ENCODE results near the gene FLYWCH2.

Gene FLYWCH2

GRCh38 chr16:2900526-2901075, 17.6 kb downstream of the FLYWCH2 start:
- no peak overlapping the region for H3K4me3 ChIP-seq (ENCODE audit: low read depth, low read length)
- DNase-seq (ENCODE audit: low read depth), result no peak
- TF ChIP-seq CTCF (conservative IDR thresholded peaks at IDR 0.05; ENCODE audit: low read depth, low read length), result no peak

- no peak for TF ChIP-seq CTCF (conservative IDR thresholded peaks at IDR 0.05; ENCODE audit: low read depth, low read length)
- no peak for DNase-seq (ENCODE audit: low read depth)
- no peak overlapping the region for H3K4me3 ChIP-seq (ENCODE audit: low read depth, low read length)
Observed at GRCh38 chr16:2902337-2903130, 19.5 kb downstream of the FLYWCH2 start.

- peak; percentile 79 for TF ChIP-seq CTCF (conservative IDR thresholded peaks at IDR 0.05; ENCODE audit: low read depth, low read length)
- H3K4me3 ChIP-seq (ENCODE audit: low read depth, low read length), result peak overlapping the region; percentile 75
- peak; percentile 90 for DNase-seq (ENCODE audit: low read depth)
Observed at GRCh38 chr16:2904100-2904921, 21.3 kb downstream of the FLYWCH2 start.

- no peak for DNase-seq (ENCODE audit: low read depth)
Observed at GRCh38 chr16:2904922-2905240, 21.9 kb downstream of the FLYWCH2 start.

GRCh38 chr16:2905241-2905987, 22.4 kb downstream of the FLYWCH2 start:
- H3K4me3 ChIP-seq (ENCODE audit: low read depth, low read length), result peak overlapping the region; percentile 75
- TF ChIP-seq CTCF (conservative IDR thresholded peaks at IDR 0.05; ENCODE audit: low read depth, low read length), result no peak

More at GRCh38 chr16:2904922-2905240, 21.9 kb downstream of the FLYWCH2 start:
- no peak for TF ChIP-seq CTCF (conservative IDR thresholded peaks at IDR 0.05; ENCODE audit: low read depth, low read length)
- peak overlapping the region; percentile 75 for H3K4me3 ChIP-seq (ENCODE audit: low read depth, low read length)

GRCh38 chr16:2905988-2906387, 23.0 kb downstream of the FLYWCH2 start:
- H3K4me3 ChIP-seq (ENCODE audit: low read depth, low read length), result no peak overlapping the region
- no peak for DNase-seq (ENCODE audit: low read depth)
- no peak for TF ChIP-seq CTCF (conservative IDR thresholded peaks at IDR 0.05; ENCODE audit: low read depth, low read length)

More at GRCh38 chr16:2905241-2905987, 22.4 kb downstream of the FLYWCH2 start:
- DNase-seq (ENCODE audit: low read depth), result peak; percentile 100
